Measurements from ENCODE around the gene GAS2L2. TPM values are rescaled to one million over a fixed set of nuclear protein-coding genes. Genes with fewer than 3 reads are reported as not detected.

The GAS2L2 gene
- total and polyA plus RNA-seq, 10 donors = 0.02 to 0.03 (median 0.02) TPM; not detected in 7

DNA sequence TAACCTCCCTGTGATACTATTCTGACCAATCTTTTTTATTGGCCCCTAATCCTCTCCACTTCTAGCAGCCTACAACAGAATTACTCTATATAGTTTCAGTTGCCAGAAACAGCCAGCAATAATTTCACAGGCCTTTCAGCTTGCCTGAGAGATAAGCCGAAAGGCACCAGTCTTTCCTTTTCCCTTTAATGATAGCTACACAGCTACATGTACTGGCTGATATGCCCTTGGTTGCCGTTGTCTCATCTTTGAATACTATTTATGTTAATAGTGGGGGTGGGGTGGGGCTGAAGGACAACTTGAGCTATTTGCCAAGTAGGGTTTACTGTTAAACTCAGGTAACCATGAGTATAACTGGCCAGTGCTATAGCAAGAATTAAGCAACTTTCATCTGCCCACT is 57.4 kb downstream of the GAS2L2 start:
- TF ChIP-seq, protein P1, sequence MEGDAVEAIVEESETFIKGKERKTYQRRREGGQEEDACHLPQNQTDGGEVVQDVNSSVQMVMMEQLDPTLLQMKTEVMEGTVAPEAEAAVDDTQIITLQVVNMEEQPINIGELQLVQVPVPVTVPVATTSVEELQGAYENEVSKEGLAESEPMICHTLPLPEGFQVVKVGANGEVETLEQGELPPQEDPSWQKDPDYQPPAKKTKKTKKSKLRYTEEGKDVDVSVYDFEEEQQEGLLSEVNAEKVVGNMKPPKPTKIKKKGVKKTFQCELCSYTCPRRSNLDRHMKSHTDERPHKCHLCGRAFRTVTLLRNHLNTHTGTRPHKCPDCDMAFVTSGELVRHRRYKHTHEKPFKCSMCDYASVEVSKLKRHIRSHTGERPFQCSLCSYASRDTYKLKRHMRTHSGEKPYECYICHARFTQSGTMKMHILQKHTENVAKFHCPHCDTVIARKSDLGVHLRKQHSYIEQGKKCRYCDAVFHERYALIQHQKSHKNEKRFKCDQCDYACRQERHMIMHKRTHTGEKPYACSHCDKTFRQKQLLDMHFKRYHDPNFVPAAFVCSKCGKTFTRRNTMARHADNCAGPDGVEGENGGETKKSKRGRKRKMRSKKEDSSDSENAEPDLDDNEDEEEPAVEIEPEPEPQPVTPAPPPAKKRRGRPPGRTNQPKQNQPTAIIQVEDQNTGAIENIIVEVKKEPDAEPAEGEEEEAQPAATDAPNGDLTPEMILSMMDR (IDR thresholded peaks at IDR 0.05 in 8 of 11, conservative IDR thresholded peaks at IDR 0.05 in 3 of 11) = no peak
- no peak for TF ChIP-seq POLR2AphosphoS5 (IDR thresholded peaks at IDR 0.05)
- no peak for TF ChIP-seq POLR2A (IDR thresholded peaks at IDR 0.05)
- intact Hi-C loops (cut with DNase I; ENCODE audit: low total_unique reads) = no loop called here

DNA sequence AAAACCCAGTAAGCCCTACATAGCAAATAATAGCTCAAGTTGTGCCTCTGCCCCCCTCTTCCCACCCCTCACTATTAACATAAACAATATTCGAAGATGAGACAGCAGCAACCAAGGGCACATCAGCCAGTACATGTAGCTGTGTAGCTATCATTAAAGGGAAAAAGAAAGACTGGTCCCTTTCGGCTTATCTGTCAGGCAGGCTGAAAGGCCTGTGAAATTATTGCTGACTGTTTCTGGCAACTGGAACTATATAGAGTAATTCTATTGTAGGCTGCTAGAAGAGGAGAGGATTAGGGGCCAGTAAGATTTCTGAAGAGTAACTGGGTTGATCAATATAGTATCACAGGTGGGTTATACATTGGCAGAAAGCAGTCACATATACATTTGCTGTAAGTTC is 58.1 kb downstream of the GAS2L2 start:
- Histone ChIP-seq H3K4me1 (peaks cover 0 to 5% (median 0%) of the 10 kb centered on the region in 6 donors), H3K27me3 (replicated peaks in 1 of 7) (no peaks in the 10 kb centered on the region), H3K9me3 (peaks cover 0 to 3% (median 0%) of the 10 kb centered on the region in 8 donors), H3K36me3 (peaks cover 0 to 92% (median 50%) of the 10 kb centered on the region in 6 donors), H3K27ac (no peak overlapping the region), H3K4me3 (no peak overlapping the region)
- no peak for TF ChIP-seq POLR2A (IDR thresholded peaks at IDR 0.05)
- no peak for TF ChIP-seq POLR2AphosphoS5 (IDR thresholded peaks at IDR 0.05)
- TF ChIP-seq, protein P1 (IDR thresholded peaks at IDR 0.05 in 8 of 11, conservative IDR thresholded peaks at IDR 0.05 in 3 of 11) = no peak
- DNase-seq = no peak
- 88 to 96% (median 94%) methylated on average over 2 of the region's 2 CpGs for WGBS, 5 donors
- intact Hi-C loops (cut with DNase I; ENCODE audit: low total_unique reads) = no loop called here

More for the DNA sequence above, 57.4 kb downstream of the GAS2L2 start:
- Histone ChIP-seq H3K4me1 (peaks cover 0 to 5% (median 0%) of the 10 kb centered on the region in 6 donors), H3K36me3 (peaks cover 0 to 92% (median 44%) of the 10 kb centered on the region in 6 donors), H3K27me3 (replicated peaks in 1 of 7) (no peaks in the 10 kb centered on the region), H3K9me3 (no peaks in the 10 kb centered on the region), H3K27ac (no peak overlapping the region), H3K4me3 (no peak overlapping the region)
- DNase-seq = no peak
- WGBS, 5 donors = 75 to 90% (median 84%) methylated on average over 2 of the region's 2 CpGs

Other genes starting within 250 kb of the GAS2L2 start
- gene SLFN12L, start 215.6 kb downstream of the GAS2L2 start, total RNA-seq = 10 to 100 TPM; 28.6 to 39.5 (median 32.5) TPM
- 1 to 10 TPM in 1 of 3 donors, under 1 TPM in 2; 0.39 to 2.2 (median 0.93) TPM for gene SLFN12L, start 215.6 kb downstream of the GAS2L2 start, polyA plus RNA-seq
- 1 to 10 TPM in 3 of 7 donors, under 1 TPM in 4; 0.27 to 6.2 (median 0.74) TPM for gene SLFN14, start 192.4 kb downstream of the GAS2L2 start, total RNA-seq
- gene SLFN14, start 192.4 kb downstream of the GAS2L2 start, polyA plus RNA-seq = under 1 TPM in 2 of 3 donors, not detected in 1; 0.03 to 0.04 TPM
- gene PEX12, start 174.7 kb downstream of the GAS2L2 start, total RNA-seq = 1 to 10 TPM; 4.0 to 7.8 (median 5.1) TPM
- 1 to 10 TPM; 2.7 to 3.9 (median 3.0) TPM for gene PEX12, start 174.7 kb downstream of the GAS2L2 start, polyA plus RNA-seq
- gene AP2B1, start 165.9 kb downstream of the GAS2L2 start, total RNA-seq = 100 to 1,000 TPM in 4 of 7 donors, 10 to 100 TPM in 3; 75.8 to 144 (median 125) TPM
- gene AP2B1, start 165.9 kb downstream of the GAS2L2 start, polyA plus RNA-seq = 10 to 100 TPM; 16.7 to 33.6 (median 22.1) TPM
- gene RASL10B, start 21.6 kb downstream of the GAS2L2 start, total RNA-seq = under 1 TPM in 6 of 7 donors, not detected in 1; 0.11 to 0.74 (median 0.25) TPM
- gene RASL10B, start 21.6 kb downstream of the GAS2L2 start, polyA plus RNA-seq = under 1 TPM; 0.09 to 0.50 (median 0.29) TPM
- not detected for gene C17orf50, start 7.6 kb upstream of the GAS2L2 start, total RNA-seq
- gene C17orf50, start 7.6 kb upstream of the GAS2L2 start, polyA plus RNA-seq = under 1 TPM in 2 of 3 donors, not detected in 1; 0.15 to 0.42 TPM
- gene MMP28, start 42.4 kb upstream of the GAS2L2 start, total RNA-seq = 1 to 10 TPM; 1.5 to 5.9 (median 3.1) TPM
- 1 to 10 TPM; 1.1 to 3.5 (median 1.7) TPM for gene MMP28, start 42.4 kb upstream of the GAS2L2 start, polyA plus RNA-seq
- gene TAF15, start 56.2 kb upstream of the GAS2L2 start, total RNA-seq = 100 to 1,000 TPM in 5 of 7 donors, 10 to 100 TPM in 2; 78.7 to 184 (median 146) TPM
- gene TAF15, start 56.2 kb upstream of the GAS2L2 start, polyA plus RNA-seq = 100 to 1,000 TPM in 1 of 3 donors, 10 to 100 TPM in 2; 55.9 to 113 (median 84.7) TPM
- under 1 TPM; 0.28 to 0.92 (median 0.52) TPM for gene HEATR9, start 115.7 kb upstream of the GAS2L2 start, total RNA-seq
- under 1 TPM; 0.05 to 0.32 (median 0.11) TPM for gene HEATR9, start 115.7 kb upstream of the GAS2L2 start, polyA plus RNA-seq
- gene CCL5, start 127.1 kb upstream of the GAS2L2 start, total RNA-seq = 10 to 100 TPM; 53.8 to 93.2 (median 83.4) TPM
- 10 to 100 TPM; 26.0 to 30.9 (median 29.7) TPM for gene CCL5, start 127.1 kb upstream of the GAS2L2 start, polyA plus RNA-seq
- gene RDM1, start 177.5 kb upstream of the GAS2L2 start, total RNA-seq = under 1 TPM in 2 of 7 donors, not detected in 5; 0.52 to 0.82 TPM
- 1 to 10 TPM in 1 of 3 donors, under 1 TPM in 2; 0.48 to 2.3 (median 0.52) TPM for gene RDM1, start 177.5 kb upstream of the GAS2L2 start, polyA plus RNA-seq
- not detected for gene LYZL6, start 190.5 kb upstream of the GAS2L2 start, total RNA-seq
- not detected for gene LYZL6, start 190.5 kb upstream of the GAS2L2 start, polyA plus RNA-seq
- gene CCL16, start 228.3 kb upstream of the GAS2L2 start, total RNA-seq = 1 to 10 TPM in 6 of 7 donors, under 1 TPM in 1; 0.32 to 8.4 (median 1.9) TPM
- gene CCL16, start 228.3 kb upstream of the GAS2L2 start, polyA plus RNA-seq = 1 to 10 TPM in 1 of 3 donors, under 1 TPM in 2; 0.27 to 1.7 (median 0.37) TPM
- gene CCL14, start 233.5 kb upstream of the GAS2L2 start, total RNA-seq = 1,000 to 10,000 TPM in 1 of 7 donors, 100 to 1,000 TPM in 6; 279 to 1,219 (median 345) TPM
- gene CCL14, start 233.5 kb upstream of the GAS2L2 start, polyA plus RNA-seq = 100 to 1,000 TPM in 2 of 3 donors, 10 to 100 TPM in 1; 72.3 to 262 (median 220) TPM
- not detected for gene CCL15, start 248.3 kb upstream of the GAS2L2 start, total RNA-seq
- gene CCL15, start 248.3 kb upstream of the GAS2L2 start, polyA plus RNA-seq = under 1 TPM; 0.15 to 0.20 (median 0.19) TPM